GM18909 (cell line): ENCODE results near the gene MAMLD1.

Source experiments
- ATAC-seq: cut with Tn5 transposase; IDR thresholded peaks from one replicate; pipeline ENCODE4 v1.9.1; 2021; ENCODE audit warnings: mild to moderate bottlenecking; ENCODE audit not compliant: unreplicated experiment, poor library complexity

The MAMLD1 gene

GRCh38 chrX:150377005-150377404 lies 13.9 kb downstream of the MAMLD1 start:
- no peak for ATAC-seq

- ATAC-seq: no peak
These were observed 41.9 kb downstream of the MAMLD1 start for GRCh38 chrX:150405006-150405405.

- no peak for ATAC-seq
These were observed 42.5 kb downstream of the MAMLD1 start for GRCh38 chrX:150405576-150405975.

GRCh38 chrX:150406596-150406995 lies 43.5 kb downstream of the MAMLD1 start:
- ATAC-seq: no peak

GRCh38 chrX:150408007-150408406 lies 44.9 kb downstream of the MAMLD1 start:
- no peak for ATAC-seq

- ATAC-seq: no peak
These were observed 45.4 kb downstream of the MAMLD1 start for GRCh38 chrX:150408561-150408960.

GRCh38 chrX:150409486-150409885 lies 46.4 kb downstream of the MAMLD1 start:
- ATAC-seq: no peak

- no peak for ATAC-seq
These were observed 46.8 kb downstream of the MAMLD1 start for GRCh38 chrX:150409964-150410363.

- no peak for ATAC-seq
These were observed 47.4 kb downstream of the MAMLD1 start for GRCh38 chrX:150410513-150410912.

- no peak for ATAC-seq
These were observed 48.5 kb downstream of the MAMLD1 start for GRCh38 chrX:150411656-150412055.

GRCh38 chrX:150414228-150414627 lies 51.1 kb downstream of the MAMLD1 start:
- ATAC-seq: no peak

- no peak for ATAC-seq
These were observed 53.4 kb downstream of the MAMLD1 start for GRCh38 chrX:150416469-150416868.

GRCh38 chrX:150421816-150422215 lies 58.7 kb downstream of the MAMLD1 start:
- no peak for ATAC-seq

- ATAC-seq: no peak
These were observed 66.5 kb downstream of the MAMLD1 start for GRCh38 chrX:150429594-150429993.

- ATAC-seq: no peak
These were observed 73.1 kb downstream of the MAMLD1 start for GRCh38 chrX:150436195-150436594.

GRCh38 chrX:150438165-150438564 lies 75.0 kb downstream of the MAMLD1 start:
- ATAC-seq: no peak

- no peak for ATAC-seq
These were observed 83.0 kb downstream of the MAMLD1 start for GRCh38 chrX:150446151-150446550.

GRCh38 chrX:150446995-150447394 lies 83.9 kb downstream of the MAMLD1 start:
- no peak for ATAC-seq

GRCh38 chrX:150449313-150449712 lies 86.2 kb downstream of the MAMLD1 start:
- ATAC-seq: no peak

GRCh38 chrX:150450519-150451177 lies 87.5 kb downstream of the MAMLD1 start:
- ATAC-seq: no peak

GRCh38 chrX:150451953-150452352 lies 88.8 kb downstream of the MAMLD1 start:
- ATAC-seq: no peak

- ATAC-seq: no peak
These were observed 91.0 kb downstream of the MAMLD1 start for GRCh38 chrX:150454083-150454482.
